ENCODE data around the gene ZC3H12D.
"Not testable (repeated sequence)": the region's sequence is repeated elsewhere in the genome, so short reads cannot be mapped to it uniquely, and the experiment has no call there.

Gene ZC3H12D

DNA sequence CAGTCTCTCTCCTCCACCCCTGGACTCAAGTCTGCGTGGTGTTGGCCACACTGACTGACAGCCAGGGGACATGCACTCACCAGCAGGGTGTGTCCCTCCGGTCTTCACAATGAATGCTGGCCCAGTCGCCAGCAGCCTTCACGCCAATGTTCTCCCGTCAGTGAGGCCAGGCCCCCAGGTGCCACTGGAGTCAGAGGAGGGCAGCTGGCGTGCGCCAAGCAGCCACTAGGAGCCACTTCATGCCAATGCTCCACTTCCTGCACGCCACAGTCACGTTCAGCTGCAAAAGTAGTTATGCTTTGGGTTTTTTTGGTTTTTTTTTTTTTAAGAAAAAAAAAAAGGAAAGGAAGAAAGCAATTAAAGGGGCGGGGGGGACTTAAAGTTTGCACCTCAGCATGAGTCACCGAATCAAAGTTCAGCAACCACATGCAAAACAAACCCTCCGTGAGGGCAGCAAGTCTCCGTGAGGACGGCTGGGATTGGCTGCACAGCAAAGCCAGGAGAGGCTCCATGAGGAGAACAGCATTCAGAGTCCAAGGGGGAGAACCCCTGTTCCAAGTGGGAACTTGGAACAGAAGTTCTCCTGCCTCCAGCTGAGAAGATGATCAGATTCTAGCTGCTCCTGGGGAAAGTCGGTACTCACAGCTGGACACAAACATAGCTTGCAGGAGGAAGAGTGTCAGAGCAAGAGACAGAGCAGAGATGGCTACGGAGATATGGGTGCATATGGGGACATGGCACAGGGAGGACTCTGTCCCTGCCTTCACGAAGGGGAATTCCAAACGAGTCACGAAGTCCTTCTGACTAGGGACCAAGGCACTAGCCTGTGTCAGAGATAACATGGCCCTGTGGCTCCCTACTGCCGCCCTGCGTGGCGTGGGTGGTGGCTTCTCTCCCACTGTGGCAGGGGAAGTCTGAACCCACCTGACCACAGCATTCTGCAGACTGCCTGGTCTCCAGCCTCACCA is at the start of gene ZC3H12D:
ZC3H12D (minus strand) TSS at position 282 of the 968 bp plus-strand sequence. CDS start 10,471 bp downstream, outside the sequence.
- DNase-seq (ENCODE audit: low read depth, low spot score), result peak; percentile 60

- no peak for DNase-seq (ENCODE audit: low read depth, low spot score)
Observed at GRCh38 chr6:149529650-149530049, 44.8 kb upstream of the ZC3H12D start.

GRCh38 chr6:149515494-149515893 is 30.7 kb upstream of the ZC3H12D start:
- no peak for DNase-seq (ENCODE audit: low read depth, low spot score)

DNA sequence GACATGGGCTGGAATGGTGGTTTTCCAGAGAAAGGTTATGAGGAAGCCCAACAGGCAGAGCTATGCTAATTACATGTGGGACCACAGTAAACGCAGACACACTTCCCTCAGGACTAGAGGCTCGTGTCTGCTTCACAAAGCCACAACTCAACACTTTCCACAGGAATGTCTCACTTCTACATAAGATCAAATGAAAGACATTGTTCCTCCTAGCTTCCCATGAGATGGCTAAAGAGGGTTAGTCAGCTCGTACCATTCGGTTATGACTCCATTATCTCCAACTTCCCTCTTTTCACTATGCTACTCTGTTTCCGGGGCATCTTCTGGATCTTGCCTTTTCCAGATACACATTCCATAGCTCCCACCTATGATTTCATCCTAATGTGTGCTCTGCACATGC is 29.1 kb upstream of the ZC3H12D start:
- DNase-seq (ENCODE audit: low read depth, low spot score), result peak; percentile 63

DNA sequence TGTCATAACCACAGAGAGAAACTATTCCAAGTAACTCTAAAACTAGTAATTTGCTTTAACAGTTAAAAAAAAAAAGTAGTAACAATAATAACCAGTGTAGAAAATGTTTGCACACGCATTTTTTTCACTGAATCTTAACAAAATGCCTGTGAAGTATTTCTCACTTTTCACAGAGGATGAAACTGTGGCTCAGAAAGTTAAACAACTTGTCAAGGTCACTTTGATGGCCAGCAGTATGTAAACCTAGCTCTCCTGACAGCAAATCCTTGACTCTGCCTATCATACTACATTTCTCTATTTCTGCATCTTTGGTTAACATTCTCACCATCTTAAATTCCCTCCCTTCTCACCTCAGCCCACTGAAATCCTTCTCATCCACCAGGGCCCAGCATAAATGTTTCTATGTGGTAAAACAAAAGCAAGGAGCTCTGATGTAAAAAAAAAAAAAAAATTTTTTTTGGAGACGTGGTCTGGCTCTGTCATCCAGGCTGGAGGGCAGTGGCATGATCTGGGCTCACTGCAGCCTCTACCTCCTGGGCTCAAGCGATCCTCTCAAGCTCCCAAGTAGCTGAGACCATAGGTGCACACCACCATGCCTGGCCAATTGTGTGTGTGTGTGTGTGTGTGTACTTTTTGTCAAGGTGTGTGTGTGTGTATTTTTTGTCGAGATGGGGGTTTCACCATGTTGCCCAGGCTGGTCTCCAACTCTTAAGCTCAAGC is 26.1 kb upstream of the ZC3H12D start:
- DNase-seq (ENCODE audit: low read depth, low spot score), result no peak

DNA sequence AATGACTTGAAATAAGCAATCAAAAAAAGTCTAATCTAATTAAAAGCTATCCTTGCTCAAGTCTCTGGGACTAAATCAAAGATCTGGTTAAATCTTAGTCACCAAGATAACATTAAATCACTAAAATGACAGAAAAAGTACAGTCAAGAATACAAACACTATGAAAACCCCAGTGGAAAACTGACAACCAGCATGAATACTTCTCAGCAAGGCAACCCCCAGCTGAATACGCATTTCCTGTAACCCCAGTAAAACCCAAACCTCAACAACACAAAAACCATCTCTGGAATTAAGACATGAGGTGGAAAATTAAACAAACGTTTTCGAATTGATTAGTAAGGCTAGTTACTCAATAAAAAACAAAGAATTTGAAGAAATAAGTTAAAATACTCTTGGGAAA is 23.7 kb upstream of the ZC3H12D start:
- no peak for DNase-seq (ENCODE audit: low read depth, low spot score)

DNA sequence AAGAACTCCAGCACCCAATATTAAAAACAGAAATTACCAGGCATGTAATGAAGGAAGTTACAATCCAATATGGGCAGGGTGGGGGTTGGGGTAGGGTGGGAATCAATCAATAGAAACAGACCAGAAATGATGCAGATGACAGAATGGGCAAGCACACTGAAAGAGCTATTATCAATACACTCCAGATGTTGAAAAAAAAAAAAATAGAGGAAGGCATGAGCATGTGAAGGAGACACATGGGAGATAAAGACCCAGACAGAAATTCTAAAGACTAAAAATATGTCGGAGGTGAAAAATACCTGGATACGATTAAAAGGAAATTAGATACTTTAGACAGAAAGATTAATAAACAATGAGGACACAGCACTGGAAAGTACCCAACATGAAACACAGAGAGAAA is 19.1 kb upstream of the ZC3H12D start:
- no peak for DNase-seq (ENCODE audit: low read depth, low spot score)

- DNase-seq (ENCODE audit: low read depth, low spot score), result no peak
Observed at GRCh38 chr6:149503276-149503675, 18.5 kb upstream of the ZC3H12D start.

DNA sequence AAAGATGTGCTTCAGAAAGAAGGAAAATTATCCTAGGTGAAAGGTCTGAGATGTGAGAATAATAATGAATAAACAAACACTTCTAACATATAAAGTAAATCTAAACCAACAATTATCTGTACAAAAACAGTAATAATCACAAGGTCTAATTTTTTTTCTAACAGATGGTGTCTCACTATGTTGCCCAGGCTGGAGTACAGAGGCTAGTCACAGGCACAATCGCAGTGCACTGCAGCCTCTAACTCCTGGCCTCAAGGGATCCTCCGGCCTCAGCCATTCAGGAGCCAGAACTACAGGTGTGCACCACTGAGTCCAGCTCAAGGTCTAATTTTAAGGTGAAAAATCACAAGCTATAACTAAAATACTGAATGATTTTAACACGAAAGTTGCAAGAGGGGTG is 17.0 kb upstream of the ZC3H12D start:
- DNase-seq (ENCODE audit: low read depth, low spot score), result no peak

DNA sequence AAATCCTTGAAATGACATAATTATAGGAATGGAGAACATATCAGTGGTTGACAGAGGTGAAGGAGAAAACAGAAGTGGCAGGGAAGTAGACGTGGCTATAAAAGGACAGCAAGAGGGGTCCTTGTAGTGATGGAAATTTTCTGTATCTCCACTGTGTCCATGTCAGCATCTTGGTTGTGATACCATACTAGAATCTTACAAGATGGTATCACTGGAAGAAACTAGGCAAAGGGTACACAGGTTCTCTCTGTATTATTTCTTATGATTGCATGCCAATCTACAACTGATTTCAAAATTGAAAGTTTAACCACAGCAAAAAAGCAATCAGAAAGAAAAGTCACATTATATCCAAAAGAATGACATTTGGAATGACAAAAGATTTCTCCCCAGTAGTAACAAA is 16.4 kb upstream of the ZC3H12D start:
- DNase-seq (ENCODE audit: low read depth, low spot score), result no peak

- DNase-seq (ENCODE audit: low read depth, low spot score), result no peak
Observed at GRCh38 chr6:149500096-149500495, 15.3 kb upstream of the ZC3H12D start.

- no peak for DNase-seq (ENCODE audit: low read depth, low spot score)
Observed at GRCh38 chr6:149499066-149499465, 14.3 kb upstream of the ZC3H12D start.

DNA sequence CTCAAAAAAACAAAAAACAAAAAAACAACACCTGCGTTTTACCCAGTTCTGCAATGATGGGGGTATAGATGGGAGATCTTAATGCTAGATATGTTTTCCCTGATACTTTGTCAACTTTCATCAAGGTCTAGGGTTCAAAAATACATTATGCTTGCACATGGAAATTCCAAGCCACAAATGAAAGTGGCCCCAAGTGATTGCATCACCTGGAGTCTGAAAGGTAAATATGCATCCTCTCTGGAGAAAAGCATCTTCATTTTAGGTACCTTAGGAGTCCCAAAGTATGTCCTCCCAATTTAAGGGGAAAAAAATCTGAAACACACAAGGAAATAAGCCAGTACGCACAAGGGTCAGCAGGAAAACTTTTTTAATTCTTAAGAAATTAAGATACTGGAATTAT is 12.6 kb upstream of the ZC3H12D start:
- no peak for DNase-seq (ENCODE audit: low read depth, low spot score)

GRCh38 chr6:149496597-149496996 is 11.8 kb upstream of the ZC3H12D start:
- DNase-seq (ENCODE audit: low read depth, low spot score), result not testable (repeated sequence)

GRCh38 chr6:149495349-149496016 is 10.7 kb upstream of the ZC3H12D start:
- DNase-seq (ENCODE audit: low read depth, low spot score), result not testable (repeated sequence)

GRCh38 chr6:149494810-149495209 is 10.0 kb upstream of the ZC3H12D start:
- DNase-seq (ENCODE audit: low read depth, low spot score), result not testable (repeated sequence)

DNA sequence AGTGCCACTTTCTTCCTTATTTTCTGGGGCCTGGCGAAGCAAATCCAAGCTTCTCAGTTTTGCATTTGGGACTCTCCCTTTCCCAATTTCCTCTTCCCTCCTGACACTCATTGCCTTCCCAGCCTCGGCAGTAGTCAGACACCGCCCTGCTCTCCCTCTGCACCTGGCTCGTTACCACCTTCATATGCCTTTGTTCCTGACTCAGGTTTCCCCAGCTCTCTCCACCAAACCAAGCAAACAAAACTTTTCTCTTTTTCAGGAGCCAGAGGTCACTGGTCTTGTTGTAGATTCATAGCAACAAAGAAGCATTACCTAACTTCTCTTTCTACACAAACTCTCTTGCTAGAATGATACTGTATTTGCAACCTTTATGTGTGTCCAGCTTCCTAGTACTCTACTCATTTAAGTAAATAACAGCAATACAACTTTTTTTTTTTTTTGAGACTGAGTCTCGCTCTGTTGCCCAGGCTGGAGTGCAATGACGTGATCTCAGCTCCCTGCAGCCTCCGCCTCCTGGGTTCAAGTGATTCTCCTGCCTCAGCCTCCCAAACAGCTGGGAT is 9.0 kb upstream of the ZC3H12D start:
- DNase-seq (ENCODE audit: low read depth, low spot score), result no peak

DNA sequence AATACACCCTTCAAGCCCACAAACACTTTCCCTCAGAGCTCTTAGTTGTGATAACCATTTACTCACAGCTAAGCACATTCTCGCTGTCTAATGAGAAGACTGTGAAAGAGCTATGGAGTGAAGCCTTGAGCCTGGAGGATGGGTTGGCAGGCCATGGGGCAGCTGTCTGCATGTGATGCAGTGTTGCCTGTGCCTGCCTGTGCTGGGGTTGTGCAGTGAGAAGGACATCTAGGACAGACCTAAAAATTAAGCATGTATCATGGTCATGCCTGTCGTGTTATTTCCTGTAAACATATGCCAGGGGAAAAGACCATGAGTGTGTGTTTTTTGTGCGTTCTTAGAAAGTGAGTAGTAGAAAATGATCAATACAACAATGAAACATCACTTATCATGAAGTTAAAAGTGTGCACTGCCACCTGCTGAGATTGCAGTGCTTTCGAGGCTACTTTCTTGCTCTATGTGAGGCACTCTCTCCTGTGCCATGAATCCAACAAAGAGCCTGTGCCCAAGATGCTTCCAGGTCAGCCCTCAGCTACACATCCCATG is 8.1 kb upstream of the ZC3H12D start:
- DNase-seq (ENCODE audit: low read depth, low spot score), result no peak

GRCh38 chr6:149489967-149490366 is 5.2 kb upstream of the ZC3H12D start:
- DNase-seq (ENCODE audit: low read depth, low spot score), result no peak

DNA sequence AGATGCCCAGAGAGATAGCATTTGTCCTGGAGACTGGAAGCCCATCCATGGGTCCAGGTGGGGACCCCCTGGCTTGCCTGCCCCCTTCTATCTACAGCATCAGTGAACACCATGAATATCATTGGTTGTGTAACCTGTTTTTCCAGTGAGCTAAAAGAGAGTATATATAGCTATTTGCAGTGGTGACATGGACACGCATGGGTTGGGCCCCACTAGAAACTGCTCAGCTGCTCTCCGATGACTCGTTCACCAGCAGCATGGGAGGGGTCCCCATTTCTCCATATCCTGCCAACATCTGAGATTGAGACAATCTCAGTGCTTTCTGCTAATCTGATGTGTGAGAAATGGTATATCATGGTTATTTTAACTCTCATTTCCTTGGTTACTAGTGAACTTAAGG is 4.0 kb upstream of the ZC3H12D start:
- no peak for DNase-seq (ENCODE audit: low read depth, low spot score)

DNA sequence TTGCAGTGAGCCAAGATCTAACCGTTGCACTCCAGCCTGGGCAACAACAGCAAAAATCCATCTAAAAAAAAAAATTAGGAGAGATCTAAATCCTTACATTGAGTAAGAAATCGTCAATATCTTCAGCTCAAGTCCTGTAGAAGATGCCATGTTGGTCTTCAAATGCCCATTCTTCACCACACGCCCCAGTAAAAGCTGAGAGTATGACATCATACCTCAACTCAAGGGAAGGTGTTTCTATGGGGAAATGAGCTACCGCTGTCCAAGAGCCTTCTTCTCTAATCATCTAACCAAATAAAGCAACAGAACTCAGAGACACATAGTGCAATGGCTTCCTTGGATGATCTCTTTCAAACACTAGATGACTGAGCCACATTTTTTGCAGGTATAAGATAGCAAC is 2.5 kb upstream of the ZC3H12D start:
- no peak for DNase-seq (ENCODE audit: low read depth, low spot score)
